Measurements from ENCODE around the gene STYXL1. TPM values are rescaled to one million over a fixed set of nuclear protein-coding genes. Genes with fewer than 3 reads are reported as not detected.
A peak's percentile ranks its signal among the peaks of the same experiment; 100 is the strongest.

Gene STYXL1
- total and polyA plus RNA-seq, 4 donors, result 16.4 to 27.5 (median 17.1) TPM

GRCh38 chr7:75967055-75967454 lies 80.7 kb downstream of the STYXL1 start:
- H3K27ac ChIP-seq (ENCODE audit: low read depth in 1 of 2, low read length in 2 of 2), result peak overlapping the region; percentile 40 to 83
- H3K4me3 ChIP-seq (ENCODE audit: low read depth in 1 of 3, low read length in 3 of 3), result no peak overlapping the region
- peaks cover 14 to 49% (median 26%) of the 10 kb centered on the region in 4 donors for H3K36me3 ChIP-seq (ENCODE audit: control insufficient read depth in 4 of 4, insufficient read depth in 3 of 4, low read depth in 1 of 4, low read length in 3 of 4)
- no peak for DNase-seq (ENCODE audit: low spot score)
- WGBS, result 94% methylated on average over 11 of the region's 11 CpGs
- no peak overlapping the region for H3K9ac ChIP-seq (ENCODE audit: low read depth in 1 of 2, low read length in 2 of 2)
- H3K27me3 ChIP-seq (ENCODE audit: control insufficient read depth in 4 of 4, insufficient read depth in 4 of 4, low read length in 3 of 4), result no peaks in the 10 kb centered on the region
- H3K4me1 ChIP-seq (ENCODE audit: control insufficient read depth in 4 of 4, insufficient read depth in 4 of 4, low read length in 3 of 4), result peaks cover 20 to 83% (median 68%) of the 10 kb centered on the region in 4 donors
- H3K9me3 ChIP-seq (ENCODE audit: control insufficient read depth in 4 of 4, low read length in 3 of 4), result no peaks in the 10 kb centered on the region
- TF ChIP-seq EGR1 (IDR thresholded peaks at IDR 0.05; ENCODE audit: low read depth in 2 of 2) (no peak), REST (IDR thresholded peaks at IDR 0.05) (no peak), TAF1 (conservative IDR thresholded peaks at IDR 0.05) (no peak), JUND (IDR thresholded peaks at IDR 0.05) (no peak), GABPA (IDR thresholded peaks at IDR 0.05 in 1 of 2, conservative IDR thresholded peaks at IDR 0.05 in 1 of 2) (no peak), ATF3 (IDR thresholded peaks at IDR 0.05) (no peak), HNF4A (conservative IDR thresholded peaks at IDR 0.05) (no peak)

GRCh38 chr7:75966190-75966961 lies 81.4 kb downstream of the STYXL1 start:
- no peak overlapping the region for H3K4me3 ChIP-seq (ENCODE audit: low read depth in 1 of 3, low read length in 3 of 3)

More at GRCh38 chr7:75966190-75966961, 81.4 kb downstream of the STYXL1 start:
- TF ChIP-seq REST (IDR thresholded peaks at IDR 0.05), result peak; percentile 29
- peak; percentile 85 for TF ChIP-seq NR2F2 (IDR thresholded peaks at IDR 0.05)
- TF ChIP-seq ATF3 (IDR thresholded peaks at IDR 0.05), result no peak
- peak; percentile 11 for TF ChIP-seq FOXA1 (IDR thresholded peaks at IDR 0.05)
- no peak for TF ChIP-seq ZBTB33 (IDR thresholded peaks at IDR 0.05)
- no peak for TF ChIP-seq GABPA (IDR thresholded peaks at IDR 0.05 in 1 of 2, conservative IDR thresholded peaks at IDR 0.05 in 1 of 2)
- TF ChIP-seq JUND (IDR thresholded peaks at IDR 0.05), result peak; percentile 53 to 66
- TF ChIP-seq RXRA (IDR thresholded peaks at IDR 0.05), result peak; percentile 76 to 77
- TF ChIP-seq SP1 (IDR thresholded peaks at IDR 0.05), result peak; percentile 65
- TF ChIP-seq CTCF (IDR thresholded peaks at IDR 0.05; ENCODE audit: low read depth, low read length, missing input control), result no peak
- peak in 1 of 2 donors; percentile 18 for TF ChIP-seq HNF4A (conservative IDR thresholded peaks at IDR 0.05)
- no peak for TF ChIP-seq EGR1 (IDR thresholded peaks at IDR 0.05; ENCODE audit: low read depth in 2 of 2)
- no peak for TF ChIP-seq TAF1 (conservative IDR thresholded peaks at IDR 0.05)
- TF ChIP-seq MAX (IDR thresholded peaks at IDR 0.05), result no peak
- Histone ChIP-seq H3K9ac (ENCODE audit: low read depth in 1 of 2, low read length in 2 of 2) (no peak overlapping the region), H3K9me3 (ENCODE audit: control insufficient read depth in 4 of 4, low read length in 3 of 4) (no peaks in the 10 kb centered on the region), H3K27ac (ENCODE audit: low read depth in 1 of 2, low read length in 2 of 2) (peak overlapping the region; percentile 53 to 83), H3K36me3 (ENCODE audit: control insufficient read depth in 4 of 4, insufficient read depth in 3 of 4, low read depth in 1 of 4, low read length in 3 of 4) (peaks cover 14 to 53% (median 28%) of the 10 kb centered on the region in 4 donors), H3K4me1 (ENCODE audit: control insufficient read depth in 4 of 4, insufficient read depth in 4 of 4, low read length in 3 of 4) (peaks cover 18 to 83% (median 65%) of the 10 kb centered on the region in 4 donors), H3K27me3 (ENCODE audit: control insufficient read depth in 4 of 4, insufficient read depth in 4 of 4, low read length in 3 of 4) (no peaks in the 10 kb centered on the region)
- WGBS, result 61% methylated on average over 26 of the region's 26 CpGs
- no peak for DNase-seq (ENCODE audit: low spot score)

Data from liver (tissue), 9 donors.